ENCODE data around the gene TCERG1.

DNA sequence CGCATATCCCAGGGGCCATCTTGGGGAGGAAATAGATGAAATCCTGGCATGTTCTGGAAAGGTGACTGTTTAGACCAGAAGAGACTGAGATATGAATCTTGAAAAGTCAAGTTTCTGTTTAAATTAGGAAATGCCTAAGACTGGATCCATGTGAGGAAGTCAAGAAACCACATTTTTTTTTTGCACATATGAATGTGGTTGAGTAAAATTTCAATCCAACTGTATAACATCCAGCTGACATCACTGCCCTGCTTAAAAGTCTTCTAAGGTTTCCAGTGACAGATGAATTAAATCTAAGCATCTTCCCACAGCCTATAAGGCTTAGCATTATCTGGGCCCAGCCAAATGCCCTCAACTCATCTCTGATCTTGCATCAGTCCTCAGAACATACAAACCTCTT, 47.7 kb upstream of the TCERG1 start:
- TF ChIP-seq ELF4 (IDR thresholded peaks at IDR 0.05), result no peak
- TF ChIP-seq HDGF (IDR thresholded peaks at IDR 0.05; ENCODE audit: borderline replicate concordance), result no peak
- TF ChIP-seq LEF1 (IDR thresholded peaks at IDR 0.05; ENCODE audit: borderline replicate concordance), result no peak
- TF ChIP-seq BHLHE40 (IDR thresholded peaks at IDR 0.05; ENCODE audit: borderline replicate concordance), result no peak
- TF ChIP-seq NFRKB (IDR thresholded peaks at IDR 0.05), result no peak
